HEK293T (cell line): Measurements from ENCODE around the gene PPP1R10.

ENCODE experiments used
- CTCF ChIA-PET: fragments of 350-600 bp; formaldehyde crosslinking; extraction: SDS; loops from one replicate; lab custom pipeline; 2021; ENCODE audit warnings: antibody characterized with exemption, inconsistent platforms; lab: Yijun Ruan, JAX
- POLR2A ChIA-PET: fragments of 350-600 bp; formaldehyde crosslinking; extraction: SDS; loops from one replicate; lab custom pipeline; 2020; ENCODE audit warnings: antibody characterized with exemption, inconsistent platforms; lab: Yijun Ruan, JAX
- DNase-seq: peaks from one replicate; pipeline ENCODE4 v3.0.0; 2012; ENCODE audit warnings: mixed read lengths; ENCODE audit errors: extremely low spot score
- ARNT ChIP-seq: fragments of 450-650 bp; IDR thresholded peaks from 2 replicates; pipeline ENCODE4 v1.6.1; 2017; ENCODE audit warnings: mild to moderate bottlenecking
- BHLHE40 ChIP-seq: fragments of 450-650 bp; IDR thresholded peaks from 2 replicates; pipeline ENCODE4 v1.6.1; 2016; ENCODE audit warnings: mild to moderate bottlenecking, moderate library complexity, borderline replicate concordance
- CTBP1 ChIP-seq: fragments of 450-650 bp; IDR thresholded peaks from 2 replicates; pipeline ENCODE4 v1.6.1; 2016; ENCODE audit warnings: borderline replicate concordance
- ELF4 ChIP-seq: fragments of 450-650 bp; IDR thresholded peaks from 2 replicates; pipeline ENCODE4 v1.6.1; 2017; ENCODE audit warnings: antibody characterized with exemption
- FOXA1 ChIP-seq: fragments of 450-650 bp; IDR thresholded peaks from 2 replicates; pipeline ENCODE4 v1.6.1; 2016; ENCODE audit warnings: mild to moderate bottlenecking
- FOXK2 ChIP-seq: fragments of 450-650 bp; IDR thresholded peaks from 2 replicates; pipeline ENCODE4 v1.6.1; 2016; ENCODE audit warnings: mild to moderate bottlenecking
- FOXM1 ChIP-seq: fragments of 450-650 bp; IDR thresholded peaks from 2 replicates; pipeline ENCODE4 v1.6.1; 2017; ENCODE audit warnings: mild to moderate bottlenecking, borderline replicate concordance
- HDGF ChIP-seq: fragments of 450-650 bp; IDR thresholded peaks from 2 replicates; pipeline ENCODE4 v1.6.1; 2017; ENCODE audit warnings: antibody characterized with exemption, borderline replicate concordance
- L3MBTL2 ChIP-seq: fragments of 450-650 bp; conservative IDR thresholded peaks from 2 replicates; pipeline ENCODE4 v1.6.1; 2016; ENCODE audit warnings: mild to moderate bottlenecking
- LEF1 ChIP-seq: fragments of 450-650 bp; IDR thresholded peaks from 2 replicates; pipeline ENCODE4 v1.6.1; 2017; ENCODE audit warnings: mild to moderate bottlenecking, borderline replicate concordance
- NFRKB ChIP-seq: fragments of 450-650 bp; IDR thresholded peaks from 2 replicates; pipeline ENCODE4 v1.6.1; 2016; ENCODE audit warnings: mild to moderate bottlenecking, moderate library complexity
- SP1 ChIP-seq: fragments of 450-650 bp; IDR thresholded peaks from 2 replicates; pipeline ENCODE4 v1.6.1; 2017
- SUZ12 ChIP-seq: fragments of 450-650 bp; IDR thresholded peaks from 2 replicates; pipeline ENCODE4 v1.6.1; 2016; ENCODE audit warnings: mild to moderate bottlenecking
- TARDBP ChIP-seq: fragments of 450-650 bp; IDR thresholded peaks from 2 replicates; pipeline ENCODE4 v1.6.1; 2016
- ZNF384 ChIP-seq: fragments of 450-650 bp; IDR thresholded peaks from 2 replicates; pipeline ENCODE4 v1.6.1; 2016
- TF ChIP-seq, protein P1 (sequence below): fragments of 450-650 bp; IDR thresholded peaks from 2 replicates; pipeline ENCODE4 v1.6.1; 2016

PPP1R10 gene

DNA sequence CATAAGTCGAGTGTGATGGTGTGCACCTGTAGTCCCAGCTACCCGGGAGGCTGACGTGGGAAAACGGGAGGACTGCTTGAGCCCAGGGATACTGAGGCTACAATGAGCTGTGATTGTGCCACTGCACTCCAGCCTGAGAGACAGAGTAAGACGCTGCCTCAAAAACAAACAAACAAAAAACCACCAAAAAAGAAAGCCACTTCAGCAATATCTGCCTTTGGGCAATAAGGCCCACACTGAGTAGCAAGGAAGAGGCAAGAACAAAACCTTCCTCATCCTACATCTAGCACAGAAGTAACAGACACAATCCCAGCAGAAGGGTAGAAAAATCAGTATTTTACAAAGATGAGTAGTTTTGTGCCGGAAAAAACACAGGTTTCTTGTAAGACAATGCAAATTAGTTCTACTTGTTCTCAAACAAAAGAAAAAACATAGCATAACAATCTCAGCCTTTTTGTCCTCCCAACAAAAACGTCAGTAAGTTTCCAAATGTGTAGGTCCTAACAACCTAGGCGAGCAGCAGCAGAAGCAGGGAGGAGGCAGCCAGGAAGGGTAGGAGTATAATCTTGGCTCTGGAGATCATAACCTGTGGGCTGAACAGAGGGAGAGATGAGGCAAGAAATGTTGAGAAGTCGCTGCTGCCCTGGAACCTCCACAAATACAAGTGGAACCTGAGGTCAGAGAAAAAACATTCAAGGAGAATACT, 5.7 kb downstream of the PPP1R10 start:
- ChIA-PET CTCF (interaction anchor here (1.1 kb wide), 1 partner anchor 79 kb away, joined by 4 read pairs; no protein-coding TSS in a partner anchor), POLR2A (interaction anchor here (1.0 to 4.8 kb wide), 3 partner anchors 11 to 40 kb away, joined by 4 to 90 read pairs (median 7); partner anchors contain the start of gene ABCF1)
- no peak for TF ChIP-seq ELF4
- no peak for TF ChIP-seq NFRKB
- no peak for DNase-seq

DNA sequence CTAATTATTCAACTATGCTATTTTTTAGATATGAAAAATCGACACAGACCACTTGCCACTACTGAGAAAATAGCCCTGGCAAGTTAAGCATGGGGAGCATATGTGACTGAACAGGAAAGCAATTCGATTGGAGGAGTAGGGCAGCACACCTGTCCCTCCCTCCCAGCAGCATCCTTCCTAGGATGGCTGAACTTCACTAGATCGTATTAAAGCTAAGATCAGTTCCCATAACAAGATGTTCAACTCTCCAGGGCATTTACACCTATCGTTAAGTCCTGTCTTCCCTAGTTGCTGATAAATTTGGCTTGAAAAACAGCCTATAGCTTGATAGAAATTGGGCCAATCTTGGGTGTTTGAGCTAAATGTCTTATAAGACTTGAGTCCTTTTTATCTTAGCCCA, 7.0 kb downstream of the PPP1R10 start:
- CTCF ChIA-PET, result interaction anchor here (1.1 kb wide), 1 partner anchor 78 kb away, joined by 4 read pairs; no protein-coding TSS in a partner anchor
- DNase-seq, result no peak
- TF ChIP-seq FOXK2, result no peak
- TF ChIP-seq ARNT, result no peak
- no peak for TF ChIP-seq LEF1
- no peak for TF ChIP-seq FOXM1
- TF ChIP-seq HDGF, result no peak
- TF ChIP-seq L3MBTL2, result no peak
- no peak for TF ChIP-seq NFRKB
- no peak for TF ChIP-seq SP1
- TF ChIP-seq BHLHE40, result no peak
- TF ChIP-seq CTBP1, result no peak
- TF ChIP-seq TARDBP, result no peak
- TF ChIP-seq, protein P1, sequence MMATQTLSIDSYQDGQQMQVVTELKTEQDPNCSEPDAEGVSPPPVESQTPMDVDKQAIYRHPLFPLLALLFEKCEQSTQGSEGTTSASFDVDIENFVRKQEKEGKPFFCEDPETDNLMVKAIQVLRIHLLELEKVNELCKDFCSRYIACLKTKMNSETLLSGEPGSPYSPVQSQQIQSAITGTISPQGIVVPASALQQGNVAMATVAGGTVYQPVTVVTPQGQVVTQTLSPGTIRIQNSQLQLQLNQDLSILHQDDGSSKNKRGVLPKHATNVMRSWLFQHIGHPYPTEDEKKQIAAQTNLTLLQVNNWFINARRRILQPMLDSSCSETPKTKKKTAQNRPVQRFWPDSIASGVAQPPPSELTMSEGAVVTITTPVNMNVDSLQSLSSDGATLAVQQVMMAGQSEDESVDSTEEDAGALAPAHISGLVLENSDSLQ, result no peak
- TF ChIP-seq FOXA1, result no peak
- TF ChIP-seq ZNF384, result no peak
- TF ChIP-seq ELF4, result no peak
- TF ChIP-seq SUZ12, result no peak
- POLR2A ChIA-PET, result interaction anchor here (0.7 to 1.4 kb wide), 4 partner anchors 10 to 39 kb away, joined by 3 to 7 read pairs (median 4); partner anchors contain the start of gene ABCF1

DNA sequence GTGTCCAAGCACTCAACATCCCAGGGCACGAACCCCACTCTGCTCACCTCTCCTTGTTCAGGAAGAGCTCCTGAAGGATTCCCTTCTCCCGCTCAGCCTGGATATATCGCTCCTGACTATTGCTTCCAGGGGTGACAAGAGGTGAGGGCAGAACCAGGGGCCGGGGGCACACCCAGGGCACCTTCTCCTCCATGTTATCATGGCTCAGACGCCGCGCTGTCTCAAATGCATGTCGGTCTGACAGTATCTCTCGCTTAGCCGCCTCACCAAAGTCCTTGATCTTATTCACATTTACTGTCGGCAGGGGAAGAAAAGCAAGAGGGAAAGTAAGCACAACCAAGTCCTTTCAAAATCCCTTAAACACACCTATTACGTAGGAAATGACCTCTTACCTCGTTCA, 13.1 kb downstream of the PPP1R10 start:
- no peak for DNase-seq
- POLR2A ChIA-PET, result interaction anchor here (2.4 to 2.7 kb wide), 2 partner anchors 9 to 11 kb away, joined by 13 to 20 read pairs; no protein-coding TSS in a partner anchor
- CTCF ChIA-PET, result no interaction called here
- TF ChIP-seq ARNT (no peak), ZNF384 (no peak), LEF1 (no peak), BHLHE40 (no peak), TARDBP (no peak), L3MBTL2 (no peak), SUZ12 (no peak), FOXM1 (no peak), HDGF (no peak), CTBP1 (no peak), FOXK2 (no peak), FOXA1 (no peak), ELF4 (no peak), SP1 (no peak), NFRKB (no peak)
- TF ChIP-seq, protein P1, result no peak

DNA sequence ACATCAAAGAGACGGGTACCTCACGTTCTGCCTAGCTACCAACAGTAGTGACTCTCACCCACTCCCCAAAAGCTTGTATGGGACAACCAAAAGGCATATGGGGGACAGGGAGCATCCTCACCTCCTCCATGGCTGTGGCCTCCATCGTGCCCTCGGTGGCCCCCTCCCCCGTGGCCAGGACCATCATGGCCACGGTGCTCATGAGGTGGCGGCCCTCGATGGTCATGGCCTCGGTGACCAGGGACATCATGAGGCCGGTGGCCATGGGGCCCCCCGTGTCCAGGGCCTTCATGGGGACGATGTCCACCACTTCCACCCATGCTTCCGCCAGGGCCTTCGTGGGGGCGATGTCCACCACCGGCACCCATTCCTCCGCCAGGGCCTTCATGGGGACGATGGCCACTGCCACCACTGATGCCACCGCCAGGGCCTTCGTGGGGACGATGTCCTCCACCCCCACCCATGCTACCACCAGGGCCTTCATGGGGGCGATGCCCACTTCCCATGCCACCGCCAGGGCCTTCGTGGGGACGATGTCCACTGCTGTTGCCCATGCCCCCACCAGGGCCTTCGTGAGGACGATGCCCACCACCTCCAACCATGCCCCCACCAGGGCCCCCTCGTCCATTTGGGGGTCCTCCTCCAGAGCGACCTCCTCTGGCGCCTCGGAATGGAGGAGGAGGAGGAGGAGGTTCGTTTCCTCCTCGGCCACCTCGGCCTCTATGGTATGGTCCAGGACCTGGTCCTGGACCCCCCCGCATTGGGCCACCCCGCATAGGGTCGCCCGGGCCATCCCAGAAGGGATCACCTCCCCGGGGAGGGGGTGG, 15.0 kb downstream of the PPP1R10 start:
- CTCF ChIA-PET, result interaction anchor here (1.5 kb wide), 1 partner anchor 129 kb away, joined by 4 read pairs; no protein-coding TSS in a partner anchor

DNA sequence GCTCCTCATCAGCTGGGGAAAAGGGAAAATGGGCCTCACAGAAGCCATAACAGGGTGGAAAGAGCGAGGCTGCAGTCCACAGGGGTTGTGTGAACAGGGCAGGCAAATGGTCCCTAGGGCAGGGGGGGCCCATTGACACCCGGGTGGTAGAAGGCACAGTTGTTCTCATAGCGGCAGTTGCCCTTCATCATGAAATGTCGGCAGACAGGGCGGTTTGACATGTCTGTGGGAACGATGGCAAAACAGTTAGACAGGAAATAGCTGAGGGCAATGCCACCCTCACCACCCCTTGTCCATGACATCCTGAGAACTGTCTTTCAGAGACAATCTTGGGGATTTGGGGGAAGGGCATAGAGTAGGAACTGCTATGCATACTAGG, 15.6 kb downstream of the PPP1R10 start:
- ChIA-PET POLR2A (interaction anchor here (0.9 to 7.0 kb wide), 3 partner anchors 11 to 25 kb away, joined by 3 to 90 read pairs (median 17); no protein-coding TSS in a partner anchor), CTCF (interaction anchor here (1.3 to 1.5 kb wide), 2 partner anchors 11 to 129 kb away, joined by 4 to 5 read pairs; no protein-coding TSS in a partner anchor)
- DNase-seq, result no peak
- TF ChIP-seq SP1 (no peak), FOXK2 (no peak), ZNF384 (no peak), FOXM1 (no peak), TARDBP (no peak), LEF1 (no peak), BHLHE40 (no peak), L3MBTL2 (no peak), NFRKB (no peak), CTBP1 (no peak), FOXA1 (no peak), SUZ12 (no peak), ELF4 (no peak), ARNT (no peak)
- TF ChIP-seq, protein P1, result no peak

More for the DNA sequence above, 15.0 kb downstream of the PPP1R10 start:
- POLR2A ChIA-PET, result interaction anchor here (0.9 to 7.0 kb wide), 3 partner anchors 12 to 25 kb away, joined by 3 to 90 read pairs (median 17); no protein-coding TSS in a partner anchor
- DNase-seq, result no peak
- TF ChIP-seq, protein P1, result no peak
- TF ChIP-seq TARDBP, result no peak
- no peak for TF ChIP-seq FOXK2
